Adrenal gland (tissue), 12 donors: ENCODE results near the gene PIAS3. TPM values are rescaled to one million over a fixed set of nuclear protein-coding genes. Genes with fewer than 3 reads are reported as not detected.
"Not testable (repeated sequence)": the region's sequence is repeated elsewhere in the genome, so short reads cannot be mapped to it uniquely, and the experiment has no call there.

ENCODE experiments used
- DNase-seq, 7 donors: peaks; one replicate each; pipeline ENCODE4 v3.0.0-alpha.2; 2019 to 2020
- H3K27ac ChIP-seq, 5 donors: fragments of 200-600 bp; sonication (generic) in 4 of 5; 1 replicate in 3 of 5; 2 replicates in 2 of 5; pipeline versions ENCODE4 v1.5.1 to v1.8.0; 2016 to 2020; ENCODE audit warnings: mild to moderate bottlenecking in 1 of 5
- H3K27me3 ChIP-seq: fragments of 200-600 bp; 2 replicates; pipeline ENCODE4 v1.8.0; 2021
- H3K36me3 ChIP-seq, 2 donors: fragments of 200-600 bp; replicated peaks in 1 of 2; 1 replicate in 1 of 2; 2 replicates in 1 of 2; pipeline versions ENCODE4 v1.5.1 to v1.8.0; 2018 to 2022
- H3K4me1 ChIP-seq, 2 donors: fragments of 200-600 bp; replicated peaks in 1 of 2; 1 replicate in 1 of 2; 2 replicates in 1 of 2; pipeline versions ENCODE4 v1.5.1 to v1.8.0; 2018 to 2021
- H3K4me3 ChIP-seq, 4 donors: fragments of 200-600 bp; sonication (generic) in 3 of 4; one replicate each; pipeline ENCODE4 v1.5.1; 2016 to 2018
- H3K9me3 ChIP-seq, 3 donors: fragments of 200-600 bp; sonication (generic) in 1 of 3; replicated peaks in 1 of 3; 1 replicate in 2 of 3; 2 replicates in 1 of 3; pipeline versions ENCODE4 v1.5.1 to v1.8.0; 2016 to 2021
- CTCF ChIP-seq, 6 experiments: fragments of 450-650 bp in 4 of 6; fragments of 200-600 bp in 2 of 6; sonication (generic) in 1 of 6; IDR thresholded peaks; 1 replicate in 5 of 6; 2 replicates in 1 of 6; pipeline versions ENCODE4 v1.5.1 to v1.8.0; 2016 to 2021; ENCODE audit warnings: antibody characterized with exemption in 6 of 6, mild to moderate bottlenecking in 2 of 6, moderate library complexity in 1 of 6
- POLR2A ChIP-seq, 2 donors: fragments of 450-650 bp; IDR thresholded peaks; one replicate each; pipeline ENCODE4 v1.6.1; 2017; ENCODE audit warnings: antibody characterized with exemption in 2 of 2, mild to moderate bottlenecking in 2 of 2, moderate library complexity in 1 of 2
- WGBS, 4 donors: extraction: QIAGEN DNeasy Blood & Tissue Kit in 2 of 4; methylation state at CpG; one replicate each; pipeline versions ENCODE4 v1.1.5 to v1.1.7; 2013 to 2017; 5-methylcytosine and 5-hydroxymethylcytosine counted together
- intact Hi-C, 2 donors: fragments of 100-400 bp; cut with DNase I; formaldehyde crosslinking; loops; one replicate each; pipeline versions ENCODE4 v1.14.1 to v1.15.0; 2022 to 2023
- polyA plus RNA-seq, 3 donors: library from polyadenylated mRNA; stranded (reverse); fragments of 200-250 nt in 2 of 3; fragments of 350-450 nt in 1 of 3; fragmentation: Illumina TruSeq in 1 of 3; extraction: RNeasy Lipid Tissue Mini Kit (QIAGEN cat#74804) in 1 of 3; gene quantifications; one replicate each; pipeline ENCODE4 v1.2.3, GENCODE V29; 2013 to 2014
- total RNA-seq, 9 donors: library from RNA; depleted of rRNA in 4 of 9; stranded (reverse); fragments of >200 nt in 4 of 9; fragments of 120-200 nt in 1 of 9; fragmentation: NEBNext Ultra II Directional in 1 of 9; extraction: Animal tissue kit (Norgen Biotek cat#: 25700) in 1 of 9; gene quantifications; one replicate each; pipeline versions ENCODE4 v1.1.0 to v1.2.4, GENCODE V29; 2013 to 2023
- donor health status: healthy with polysubstance abuse.
- donor health status: Bipolar disorder and iron deficiency.
- donor health status: DM: yes; HTN: yes; CAD: no.
- donor health status: DM: no; HTN: no; CAD: no.
- donor health status: DM: no; HTN: no; CAD: no.
- donor health status: DM: yes; HTN: yes; CAD: no.

Gene PIAS3
- total and polyA plus RNA-seq, 12 donors = 7.5 to 40.5 (median 22.0) TPM

- Histone ChIP-seq H3K27ac (peak within 1 kb of the TSS in 3 of 5 donors; percentile 37 to 67 (median 63)), H3K9me3 (no peaks in the 10 kb centered on the region), H3K36me3 (peaks cover 0 to 52% of the 10 kb centered on the region in 2 donors), H3K4me3 (peak within 1 kb of the TSS in 2 of 4 donors; percentile 44 to 49), H3K4me1 (peaks cover 9 to 15% of the 10 kb centered on the region in 2 donors), H3K27me3 (no peaks in the 10 kb centered on the region)
- 2 to 9% (median 3%) methylated on average over 14 to 50 of the region's 50 CpGs for WGBS, 4 donors
- peak; percentile 78 to 89 (median 83) for DNase-seq
- intact Hi-C loops = loop anchor here (5.0 to 10.0 kb wide), 2 partner anchors 129 to 167 kb away; no protein-coding TSS in a partner anchor
- TF ChIP-seq CTCF (IDR thresholded peaks at IDR 0.05) = peak; percentile 80 to 94 (median 89)
- peak in 1 of 2 donors; percentile 27 for TF ChIP-seq POLR2A (IDR thresholded peaks at IDR 0.05)
Measured at GRCh38 chr1:145845514-145846161, 13.2 kb downstream of the PIAS3 start, which contains the start of gene NUDT17. Gene NUDT17, plus strand, starts transcription at chr1:145845630. Its CDS starts 11 bp downstream, at chr1:145845641.

DNA sequence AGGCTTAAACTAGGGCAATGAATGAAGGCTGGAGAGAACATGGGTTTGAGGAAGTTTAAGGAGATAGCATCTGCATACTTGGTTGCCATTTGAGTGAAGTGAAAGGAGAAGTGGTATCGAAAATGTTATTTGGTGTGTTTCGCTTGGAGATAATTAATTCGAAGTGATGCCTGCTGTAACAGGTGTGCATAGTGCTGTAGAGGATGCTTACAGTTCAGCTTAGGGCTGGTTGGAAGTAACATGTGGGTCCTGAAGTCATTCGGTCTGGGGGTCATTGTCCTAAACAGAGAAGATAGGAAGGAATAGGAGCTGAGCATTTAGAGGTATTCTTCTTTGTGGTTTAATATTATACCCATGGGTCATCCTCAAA, 13.8 kb downstream of the PIAS3 start:
- TF ChIP-seq POLR2A (IDR thresholded peaks at IDR 0.05) = no peak
- no peak for TF ChIP-seq CTCF (IDR thresholded peaks at IDR 0.05)
- H3K36me3 ChIP-seq = peaks cover 0 to 50% of the 10 kb centered on the region in 2 donors
- 8 to 14% (median 9%) methylated on average over 4 of the region's 4 CpGs for WGBS, 4 donors
- DNase-seq = no peak
- no peaks in the 10 kb centered on the region for H3K9me3 ChIP-seq
- peaks cover 9 to 15% of the 10 kb centered on the region in 2 donors for H3K4me1 ChIP-seq
- H3K27ac ChIP-seq = peak overlapping the region in 3 of 5 donors; percentile 3 to 67 (median 37)
- intact Hi-C loops = loop anchor here (5.0 to 10.0 kb wide), 2 partner anchors 130 to 167 kb away; no protein-coding TSS in a partner anchor
- H3K27me3 ChIP-seq = no peaks in the 10 kb centered on the region
- H3K4me3 ChIP-seq = peak overlapping the region in 1 of 4 donors; percentile 49

GRCh38 chr1:145843031-145843430, 15.8 kb downstream of the PIAS3 start:
- TF ChIP-seq POLR2A (IDR thresholded peaks at IDR 0.05) (no peak), CTCF (IDR thresholded peaks at IDR 0.05) (no peak)
- intact Hi-C loops = loop anchor here in 1 of 2 donors (10.0 kb wide), 1 partner anchor 132 kb away; no protein-coding TSS in a partner anchor
- Histone ChIP-seq H3K9me3 (no peaks in the 10 kb centered on the region), H3K4me3 (no peak overlapping the region), H3K27me3 (no peaks in the 10 kb centered on the region), H3K36me3 (peaks cover 0 to 54% of the 10 kb centered on the region in 2 donors), H3K4me1 (peaks cover 9 to 15% of the 10 kb centered on the region in 2 donors), H3K27ac (no peak overlapping the region)
- 89 to 96% (median 91%) methylated on average over 3 of the region's 3 CpGs for WGBS, 4 donors
- DNase-seq = no peak

DNA sequence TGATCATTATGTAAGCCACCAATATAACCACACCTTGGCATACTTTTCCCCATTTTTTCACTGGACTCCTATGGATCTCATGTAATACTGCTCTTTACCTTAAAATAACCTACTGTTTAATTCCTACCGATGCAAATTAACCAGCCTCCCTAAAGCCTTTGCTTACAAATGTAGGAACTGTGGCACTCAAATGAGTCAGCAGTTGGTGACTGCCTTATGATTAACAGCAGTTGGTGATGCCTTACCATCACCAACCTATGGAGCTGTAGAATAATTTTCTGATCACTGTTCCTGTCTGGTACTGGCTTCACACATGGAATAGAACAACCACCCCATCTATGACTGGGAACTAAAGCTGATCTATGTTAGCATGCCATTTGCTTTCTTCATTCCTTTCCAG, 21.2 kb downstream of the PIAS3 start:
- no peaks in the 10 kb centered on the region for H3K4me1 ChIP-seq
- H3K27ac ChIP-seq = no peak overlapping the region
- intact Hi-C loops = no loop called here
- WGBS, 4 donors = 80 to 94% (median 90%) methylated on average over 1 of the region's 1 CpG
- no peak for TF ChIP-seq POLR2A (IDR thresholded peaks at IDR 0.05)
- peaks cover 0 to 97% of the 10 kb centered on the region in 2 donors for H3K36me3 ChIP-seq
- DNase-seq = no peak
- no peaks in the 10 kb centered on the region for H3K9me3 ChIP-seq
- no peak overlapping the region for H3K4me3 ChIP-seq
- no peaks in the 10 kb centered on the region for H3K27me3 ChIP-seq

DNA sequence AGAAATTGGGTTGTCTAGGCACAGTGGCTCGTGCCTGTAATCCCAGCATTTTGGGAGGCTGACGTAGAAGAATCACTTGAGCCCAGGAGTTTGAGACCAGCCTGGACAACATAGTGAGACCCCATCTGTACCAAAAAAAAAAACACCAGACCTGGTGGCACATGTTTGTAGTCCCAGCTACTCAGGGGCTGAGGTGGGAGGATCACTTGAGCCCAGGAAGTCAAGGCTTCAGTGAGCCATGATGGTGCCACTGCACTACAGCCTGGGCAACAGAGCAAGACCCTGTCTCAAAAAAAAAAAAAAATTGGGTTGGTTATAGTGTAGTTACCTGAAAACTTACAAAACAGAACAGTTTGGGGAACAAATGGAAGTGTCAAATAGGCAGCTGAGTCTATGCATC, 28.1 kb downstream of the PIAS3 start:
- H3K4me1 ChIP-seq, H3K4me3 ChIP-seq, intact Hi-C loops, H3K27me3 ChIP-seq, DNase-seq, H3K27ac ChIP-seq, H3K9me3 ChIP-seq: not testable (repeated sequence)
- H3K36me3 ChIP-seq = peaks cover 0 to 99% of the 10 kb centered on the region in 2 donors
- 83 to 100% (median 99%) methylated on average over 2 of the region's 2 CpGs for WGBS, 4 donors
